NCI-H2171 treated with DMSO at 0.1 percent for 48 hours (cell line): ENCODE results near the gene ECI2.
"Not testable (repeated sequence)": the region's sequence is repeated elsewhere in the genome, so short reads cannot be mapped to it uniquely, and the experiment has no call there.

Experiments used
- DNase-seq: peaks from one replicate; lab custom pipeline; 2025; lab: John Stamatoyannopoulos, UW

The ECI2 gene

GRCh38 chr6:4138186-4138585 is 2.8 kb upstream of the ECI2 start:
- no peak for DNase-seq

GRCh38 chr6:4136354-4136831 is 1.0 kb upstream of the ECI2 start:
- no peak for DNase-seq

- peak; percentile 90 for DNase-seq
These were observed 434 bp upstream of the ECI2 start for GRCh38 chr6:4135665-4136353.

GRCh38 chr6:4133941-4134838 is 1.2 kb downstream of the ECI2 start:
- DNase-seq: no peak

- no peak for DNase-seq
These were observed 4.9 kb downstream of the ECI2 start for GRCh38 chr6:4130357-4130987.

- no peak for DNase-seq
These were observed 5.9 kb downstream of the ECI2 start for GRCh38 chr6:4129446-4129845.

GRCh38 chr6:4128748-4129147 is 6.6 kb downstream of the ECI2 start:
- DNase-seq: no peak

GRCh38 chr6:4128072-4128471 is 7.3 kb downstream of the ECI2 start:
- no peak for DNase-seq

GRCh38 chr6:4125933-4126864 is 9.2 kb downstream of the ECI2 start:
- no peak for DNase-seq

GRCh38 chr6:4125500-4125899 is 9.9 kb downstream of the ECI2 start:
- DNase-seq: no peak

GRCh38 chr6:4124351-4124750 is 11.0 kb downstream of the ECI2 start:
- no peak for DNase-seq

- no peak for DNase-seq
These were observed 19.6 kb downstream of the ECI2 start for GRCh38 chr6:4115741-4116140.

- no peak for DNase-seq
These were observed 21.3 kb downstream of the ECI2 start for GRCh38 chr6:4114123-4114522.

GRCh38 chr6:4113649-4114048 is 21.7 kb downstream of the ECI2 start:
- no peak for DNase-seq

- no peak for DNase-seq
These were observed 23.0 kb downstream of the ECI2 start for GRCh38 chr6:4112366-4112765.

- not testable (repeated sequence) for DNase-seq
These were observed 26.0 kb downstream of the ECI2 start for GRCh38 chr6:4109363-4109815.

GRCh38 chr6:4108561-4109093 is 26.7 kb downstream of the ECI2 start:
- no peak for DNase-seq

- DNase-seq: no peak
These were observed 27.5 kb downstream of the ECI2 start for GRCh38 chr6:4107873-4108272.

- no peak for DNase-seq
These were observed 29.3 kb downstream of the ECI2 start for GRCh38 chr6:4105980-4106536.

- peak; percentile 51 for DNase-seq
These were observed 31.4 kb downstream of the ECI2 start for GRCh38 chr6:4103929-4104328.

GRCh38 chr6:4102687-4103244 is 32.6 kb downstream of the ECI2 start:
- peak; percentile 93 for DNase-seq
